ENCODE data around the gene L3MBTL4.
A peak's percentile ranks its signal among the peaks of the same experiment; 100 is the strongest.
"Not testable (repeated sequence)": the region's sequence is repeated elsewhere in the genome, so short reads cannot be mapped to it uniquely, and the experiment has no call there.

L3MBTL4 gene

GRCh38 chr18:6078877-6079276 lies 335.8 kb downstream of the L3MBTL4 start:
- no peaks in the 10 kb centered on the region for H3K9me3 Mint-ChIP-seq
- H3K27ac Mint-ChIP-seq: no peak overlapping the region
- H3K4me3 Mint-ChIP-seq: no peak overlapping the region
- ATAC-seq: peak; percentile 34
- H3K36me3 Mint-ChIP-seq: no peaks in the 10 kb centered on the region
- H3K27me3 Mint-ChIP-seq: no peaks in the 10 kb centered on the region
- no peaks in the 10 kb centered on the region for H3K4me1 Mint-ChIP-seq

GRCh38 chr18:6072423-6072822 lies 342.3 kb downstream of the L3MBTL4 start:
- H3K27ac Mint-ChIP-seq, H3K36me3 Mint-ChIP-seq, ATAC-seq, H3K4me1 Mint-ChIP-seq, H3K27me3 Mint-ChIP-seq, H3K4me3 Mint-ChIP-seq, H3K9me3 Mint-ChIP-seq: not testable (repeated sequence)

GRCh38 chr18:6069539-6069938 lies 345.2 kb downstream of the L3MBTL4 start:
- Mint-ChIP-seq H3K27me3 (no peaks in the 10 kb centered on the region), H3K4me3 (no peak overlapping the region), H3K4me1 (no peaks in the 10 kb centered on the region), H3K9me3 (no peaks in the 10 kb centered on the region), H3K27ac (no peak overlapping the region), H3K36me3 (no peaks in the 10 kb centered on the region)
- no peak for ATAC-seq

GRCh38 chr18:6069103-6069502 lies 345.6 kb downstream of the L3MBTL4 start:
- no peak for ATAC-seq
- Mint-ChIP-seq H3K4me1 (no peaks in the 10 kb centered on the region), H3K27ac (no peak overlapping the region), H3K9me3 (no peaks in the 10 kb centered on the region), H3K4me3 (no peak overlapping the region), H3K36me3 (no peaks in the 10 kb centered on the region), H3K27me3 (no peaks in the 10 kb centered on the region)

GRCh38 chr18:6060149-6060548 lies 354.6 kb downstream of the L3MBTL4 start:
- Mint-ChIP-seq H3K9me3 (peaks cover 10% of the 10 kb centered on the region), H3K36me3 (no peaks in the 10 kb centered on the region), H3K4me3 (no peak overlapping the region), H3K4me1 (no peaks in the 10 kb centered on the region), H3K27me3 (no peaks in the 10 kb centered on the region), H3K27ac (no peak overlapping the region)
- ATAC-seq: no peak

- Mint-ChIP-seq H3K4me3 (no peak overlapping the region), H3K36me3 (no peaks in the 10 kb centered on the region), H3K9me3 (peaks cover 10% of the 10 kb centered on the region), H3K27ac (no peak overlapping the region), H3K27me3 (no peaks in the 10 kb centered on the region), H3K4me1 (no peaks in the 10 kb centered on the region)
- no peak for ATAC-seq
These were observed 355.2 kb downstream of the L3MBTL4 start for GRCh38 chr18:6059551-6059950.

GRCh38 chr18:6058941-6059340 lies 355.8 kb downstream of the L3MBTL4 start:
- no peak for ATAC-seq
- H3K27ac Mint-ChIP-seq: no peak overlapping the region
- H3K4me1 Mint-ChIP-seq: no peaks in the 10 kb centered on the region
- H3K9me3 Mint-ChIP-seq: peaks cover 9% of the 10 kb centered on the region
- no peaks in the 10 kb centered on the region for H3K27me3 Mint-ChIP-seq
- no peak overlapping the region for H3K4me3 Mint-ChIP-seq
- no peaks in the 10 kb centered on the region for H3K36me3 Mint-ChIP-seq

GRCh38 chr18:6057604-6058003 lies 357.1 kb downstream of the L3MBTL4 start:
- no peak for ATAC-seq
- H3K27ac Mint-ChIP-seq: no peak overlapping the region
- H3K4me1 Mint-ChIP-seq: no peaks in the 10 kb centered on the region
- peaks cover 7% of the 10 kb centered on the region for H3K9me3 Mint-ChIP-seq
- no peaks in the 10 kb centered on the region for H3K27me3 Mint-ChIP-seq
- no peak overlapping the region for H3K4me3 Mint-ChIP-seq
- H3K36me3 Mint-ChIP-seq: no peaks in the 10 kb centered on the region

- Mint-ChIP-seq H3K4me3 (no peak overlapping the region), H3K4me1 (no peaks in the 10 kb centered on the region), H3K36me3 (no peaks in the 10 kb centered on the region), H3K9me3 (no peaks in the 10 kb centered on the region), H3K27ac (no peak overlapping the region), H3K27me3 (no peaks in the 10 kb centered on the region)
- ATAC-seq: peak; percentile 45
These were observed 358.4 kb downstream of the L3MBTL4 start for GRCh38 chr18:6056171-6056910.

- no peak for ATAC-seq
- Mint-ChIP-seq H3K4me3 (no peak overlapping the region), H3K36me3 (no peaks in the 10 kb centered on the region), H3K27ac (no peak overlapping the region), H3K4me1 (no peaks in the 10 kb centered on the region), H3K9me3 (no peaks in the 10 kb centered on the region), H3K27me3 (no peaks in the 10 kb centered on the region)
These were observed 359.0 kb downstream of the L3MBTL4 start for GRCh38 chr18:6055711-6056110.

- H3K27ac Mint-ChIP-seq: no peak overlapping the region
- no peaks in the 10 kb centered on the region for H3K9me3 Mint-ChIP-seq
- H3K36me3 Mint-ChIP-seq: no peaks in the 10 kb centered on the region
- no peaks in the 10 kb centered on the region for H3K27me3 Mint-ChIP-seq
- ATAC-seq: no peak
- H3K4me3 Mint-ChIP-seq: no peak overlapping the region
- H3K4me1 Mint-ChIP-seq: no peaks in the 10 kb centered on the region
These were observed 360.4 kb downstream of the L3MBTL4 start for GRCh38 chr18:6054256-6054842.

- Mint-ChIP-seq H3K4me3 (no peak overlapping the region), H3K27me3 (no peaks in the 10 kb centered on the region), H3K36me3 (no peaks in the 10 kb centered on the region), H3K27ac (no peak overlapping the region), H3K9me3 (peaks cover 3% of the 10 kb centered on the region), H3K4me1 (no peaks in the 10 kb centered on the region)
- ATAC-seq: no peak
These were observed 362.2 kb downstream of the L3MBTL4 start for GRCh38 chr18:6052449-6052913.

- not testable (repeated sequence) for H3K4me3 Mint-ChIP-seq, H3K9me3 Mint-ChIP-seq, H3K27ac Mint-ChIP-seq, H3K4me1 Mint-ChIP-seq, H3K36me3 Mint-ChIP-seq, H3K27me3 Mint-ChIP-seq, ATAC-seq
These were observed 367.1 kb downstream of the L3MBTL4 start for GRCh38 chr18:6047596-6047995.

- Mint-ChIP-seq H3K36me3 (peaks cover 6% of the 10 kb centered on the region), H3K27ac (no peak overlapping the region), H3K4me1 (no peaks in the 10 kb centered on the region), H3K4me3 (no peak overlapping the region), H3K27me3 (no peaks in the 10 kb centered on the region), H3K9me3 (peaks cover 12% of the 10 kb centered on the region)
- no peak for ATAC-seq
These were observed 369.9 kb downstream of the L3MBTL4 start for GRCh38 chr18:6044773-6045172.

- no peak for ATAC-seq
- peaks cover 6% of the 10 kb centered on the region for H3K36me3 Mint-ChIP-seq
- H3K27me3 Mint-ChIP-seq: no peaks in the 10 kb centered on the region
- H3K4me1 Mint-ChIP-seq: no peaks in the 10 kb centered on the region
- no peak overlapping the region for H3K27ac Mint-ChIP-seq
- H3K9me3 Mint-ChIP-seq: peaks cover 12% of the 10 kb centered on the region
- no peak overlapping the region for H3K4me3 Mint-ChIP-seq
These were observed 370.4 kb downstream of the L3MBTL4 start for GRCh38 chr18:6044319-6044718.

- Mint-ChIP-seq H3K36me3 (peaks cover 5% of the 10 kb centered on the region), H3K9me3 (peaks cover 17% of the 10 kb centered on the region), H3K27ac (no peak overlapping the region), H3K4me1 (no peaks in the 10 kb centered on the region), H3K4me3 (no peak overlapping the region), H3K27me3 (no peaks in the 10 kb centered on the region)
- ATAC-seq: no peak
These were observed 375.7 kb downstream of the L3MBTL4 start for GRCh38 chr18:6039055-6039454.
